HCT116 (cell line): ENCODE data around the gene ZNF316. TPM values are rescaled to one million over a fixed set of nuclear protein-coding genes. Genes with fewer than 3 reads are reported as not detected.

Experiments used
- ATAC-seq: fragments of 200-7000 bp; cut with Tn5 transposase; 2 replicates; pipeline ENCODE4 v1.9.1; 2020; ENCODE audit warnings: mild to moderate bottlenecking, moderate library complexity
- BruUV-seq: library from RNA; stranded (reverse); fragments of 400-500 nt; replicated peaks from 2 replicates; lab custom pipeline; 2021; lab: Mats Ljungman, UMichigan
- CTCF ChIA-PET: fragments of 300-600 bp; sonication (Branson Sonifier 250); formaldehyde crosslinking; loops from one replicate; lab custom pipeline; 2021; ENCODE audit warnings: antibody characterized with exemption; lab: Charles Lee
- POLR2A ChIA-PET: fragments of 300-600, 350-600 bp; sonication (Branson Sonifier 250); formaldehyde crosslinking; loops from one replicate; lab custom pipeline; 2021; ENCODE audit warnings: antibody characterized with exemption; lab: Charles Lee
- RAD21 ChIA-PET, 2 experiments: fragments of 300-600 bp; sonication (Branson Sonifier 250); formaldehyde crosslinking; loops; one replicate each; lab custom pipeline; 2023; ENCODE audit warnings: low total read pairs in 2 of 2; ENCODE audit not compliant: uncharacterized antibody in 2 of 2, unreplicated experiment in 2 of 2, low non-redundant PET in 1 of 2; lab: Charles Lee
- DNase-seq: peaks from one replicate; pipeline ENCODE4 v3.0.0-alpha.2; 2010; ENCODE audit warnings: low read depth, low spot score
- H2AFZ ChIP-seq: fragments of 200-600 bp; shearing (Covaris generic), sonication (generic); 2 replicates; pipeline ENCODE4 v1.6.1; 2017; ENCODE audit warnings: low read depth, mixed run types, mixed read lengths, antibody characterized with exemption, low read length; ENCODE audit not compliant: poor library complexity, severe bottlenecking
- H3K27ac ChIP-seq: 2 replicates; pipeline ENCODE4 v1.5.1; 2012; ENCODE audit warnings: low read depth, low read length
- H3K27me3 ChIP-seq: fragments of 200-600 bp; sonication (generic); 2 replicates; pipeline ENCODE4 v1.6.1; 2016; ENCODE audit warnings: mixed run types, low read length, mixed read lengths; ENCODE audit not compliant: insufficient read depth
- H3K36me3 ChIP-seq, 2 experiments: fragments of 200-500 bp in 1 of 2; fragments of 200-600 bp in 1 of 2; sonication (Bioruptor generic) in 1 of 2; sonication (generic) in 1 of 2; 2 replicates each; pipeline versions ENCODE4 v1.5.1 to v1.6.1; 2014 to 2016; ENCODE audit warnings: low read length in 2 of 2, inconsistent platforms in 1 of 2, mixed read lengths in 1 of 2, mixed run types in 1 of 2; ENCODE audit not compliant: insufficient read depth in 2 of 2, control insufficient read depth in 1 of 2
- H3K4me1 ChIP-seq, 2 experiments: fragments of 200-600 bp in 1 of 2; sonication (generic) in 1 of 2; 2 replicates each; pipeline versions ENCODE4 v1.5.1 to v1.6.1; 2012 to 2017; ENCODE audit warnings: low read length in 2 of 2, inconsistent platforms in 1 of 2, mild to moderate bottlenecking in 1 of 2, mixed read lengths in 1 of 2, mixed run types in 1 of 2, moderate library complexity in 1 of 2; ENCODE audit not compliant: insufficient read depth in 2 of 2, control insufficient read depth in 1 of 2
- H3K4me2 ChIP-seq: fragments of 200-600 bp; sonication (generic); 2 replicates; pipeline ENCODE4 v1.6.1; 2017; ENCODE audit warnings: mixed run types, low read length, mixed read lengths
- H3K4me3 ChIP-seq, 2 experiments: fragments of 200-600 bp in 1 of 2; sonication (generic) in 1 of 2; replicated peaks in 1 of 2; 2 replicates each; pipeline ENCODE4 v1.5.1; 2011 to 2016; ENCODE audit warnings: low read length in 2 of 2, control low read depth in 1 of 2, low read depth in 1 of 2, mild to moderate bottlenecking in 1 of 2, mixed read lengths in 1 of 2, mixed run types in 1 of 2
- H3K79me2 ChIP-seq: fragments of 200-600 bp; sonication (generic); 2 replicates; pipeline ENCODE4 v1.6.1; 2017; ENCODE audit warnings: mild to moderate bottlenecking, mixed run types, low read length, moderate library complexity, mixed read lengths; ENCODE audit not compliant: insufficient read depth
- H3K9ac ChIP-seq: fragments of 200-600 bp; sonication (generic); 2 replicates; pipeline ENCODE4 v1.6.1; 2016; ENCODE audit warnings: low read length, mixed read lengths
- H3K9me2 ChIP-seq: fragments of 200-600 bp; sonication (generic), shearing (Covaris generic); 2 replicates; pipeline ENCODE4 v1.6.1; 2017; ENCODE audit warnings: mixed run types, mild to moderate bottlenecking, moderate library complexity; ENCODE audit not compliant: insufficient read depth
- H3K9me3 ChIP-seq, 2 experiments: fragments of 200-500 bp in 1 of 2; fragments of 200-600 bp in 1 of 2; sonication (Bioruptor generic) in 1 of 2; sonication (generic) in 1 of 2; 2 replicates each; pipeline ENCODE4 v1.6.1; 2014 to 2017; ENCODE audit warnings: low read length in 2 of 2, mixed read lengths in 2 of 2, inconsistent platforms in 1 of 2, low read depth in 1 of 2, mild to moderate bottlenecking in 1 of 2, mixed run types in 1 of 2, moderate library complexity in 1 of 2; ENCODE audit not compliant: control insufficient read depth in 1 of 2, insufficient read depth in 1 of 2
- H4K20me1 ChIP-seq: fragments of 200-600 bp; sonication (generic), shearing (Covaris generic); 2 replicates; pipeline ENCODE4 v1.6.1; 2017; ENCODE audit warnings: mixed run types, mild to moderate bottlenecking, moderate library complexity; ENCODE audit not compliant: insufficient read depth
- CBX3 ChIP-seq: IDR thresholded peaks from 2 replicates; pipeline ENCODE4 v1.6.1; 2012; ENCODE audit warnings: low read depth
- CTCF ChIP-seq, 3 experiments: fragments of 200-600 bp in 1 of 3; sonication (generic) in 1 of 3; IDR thresholded peaks in 2 of 3; conservative IDR thresholded peaks in 1 of 3; 2 replicates each; pipeline ENCODE4 v1.5.1; 2012 to 2017; ENCODE audit warnings: low read depth in 2 of 3, low read length in 2 of 3, antibody characterized with exemption in 1 of 3, borderline replicate concordance in 1 of 3, control low read depth in 1 of 3, mild to moderate bottlenecking in 1 of 3, mixed read lengths in 1 of 3, mixed run types in 1 of 3, moderate library complexity in 1 of 3; ENCODE audit not compliant: insufficient read depth in 1 of 3
- ELF1 ChIP-seq: IDR thresholded peaks from 2 replicates; pipeline ENCODE4 v1.6.1; 2012; ENCODE audit warnings: low read depth, borderline replicate concordance
- EZH2 ChIP-seq: fragments of 200-600 bp; sonication (generic); IDR thresholded peaks from 2 replicates; pipeline ENCODE4 v1.6.1; 2017; ENCODE audit warnings: antibody characterized with exemption, mixed run types
- POLR2A ChIP-seq: IDR thresholded peaks from 2 replicates; pipeline ENCODE4 v1.7.0; 2011; ENCODE audit warnings: borderline replicate concordance; ENCODE audit not compliant: insufficient read depth, insufficient read length; ENCODE audit errors: extremely low read depth
- POLR2AphosphoS5 ChIP-seq: IDR thresholded peaks from 2 replicates; pipeline ENCODE4 v1.6.1; 2011; ENCODE audit warnings: mild to moderate bottlenecking, low read depth, low read length, moderate library complexity
- RAD21 ChIP-seq: IDR thresholded peaks from 2 replicates; pipeline ENCODE4 v1.6.1; 2012; ENCODE audit warnings: low read depth, mild to moderate bottlenecking
- REST ChIP-seq: IDR thresholded peaks from 2 replicates; pipeline ENCODE4 v1.6.1; 2012; ENCODE audit warnings: low read depth
- SIN3A ChIP-seq: IDR thresholded peaks from 2 replicates; pipeline ENCODE4 v1.6.1; 2012; ENCODE audit warnings: low read depth
- TCF7L2 ChIP-seq: IDR thresholded peaks from 2 replicates; pipeline ENCODE4 v1.7.0; 2011; ENCODE audit warnings: borderline replicate concordance, inconsistent platforms; ENCODE audit not compliant: insufficient read depth, insufficient read length; ENCODE audit errors: extremely low read depth
- intact Hi-C: fragments of 100-400 bp; cut with micrococcal nuclease; formaldehyde crosslinking; loops from 2 replicates; pipeline ENCODE4 v1.10.0; 2022
- total RNA-seq: library from RNA; stranded (reverse); gene quantifications from one replicate; pipeline ENCODE4 v1.2.1, GENCODE V29; 2021; ENCODE audit not compliant: unreplicated experiment

ZNF316 gene
- total RNA-seq, 1 experiment from 2014 or later = 25.0 TPM

GRCh38 chr7:6647541-6647940 lies 10.4 kb downstream of the ZNF316 start:
- ChIA-PET POLR2A (no interaction called here), RAD21 (no interaction called here), CTCF (no interaction called here)
- ATAC-seq (no peak), DNase-seq (no peak)
- TF ChIP-seq CBX3 = no peak
- no peak for TF ChIP-seq ELF1
- no peak for TF ChIP-seq POLR2AphosphoS5
- TF ChIP-seq TCF7L2 = no peak
- no peak for TF ChIP-seq REST
- TF ChIP-seq SIN3A = no peak
- no peak for TF ChIP-seq EZH2
- TF ChIP-seq RAD21 = no peak
- TF ChIP-seq CTCF (IDR thresholded peaks at IDR 0.05 in 2 of 3, conservative IDR thresholded peaks at IDR 0.05 in 1 of 3; ENCODE audit: borderline replicate concordance in 1 of 3, insufficient read depth in 1 of 3, low read depth in 2 of 3, low read length in 2 of 3) = no peak
- TF ChIP-seq POLR2A = no peak
- H2AFZ ChIP-seq = no peak overlapping the region
- H3K9ac ChIP-seq = no peak overlapping the region
- H3K4me2 ChIP-seq = no peak overlapping the region
- no TSS peak for BruUV-seq
- H3K36me3 ChIP-seq = peaks cover 16 to 51% of the 10 kb centered on the region in 2 experiments; a peak in 2 of 4 replicates
- no peaks in the 10 kb centered on the region for H3K9me2 ChIP-seq
- no peak overlapping the region for H3K27ac ChIP-seq
- peaks cover 6% of the 10 kb centered on the region; the same call in 1 of the 2 replicates for H3K79me2 ChIP-seq
- no peaks in the 10 kb centered on the region; a peak in 1 of 4 replicates for H3K9me3 ChIP-seq
- no peaks in the 10 kb centered on the region for H4K20me1 ChIP-seq
- no peaks in the 10 kb centered on the region for H3K4me1 ChIP-seq
- intact Hi-C loops = no loop called here
- H3K27me3 ChIP-seq = no peaks in the 10 kb centered on the region
- H3K4me3 ChIP-seq = no peak overlapping the region
